ENCODE data around the gene DMWD.
"Not testable (repeated sequence)": the region's sequence is repeated elsewhere in the genome, so short reads cannot be mapped to it uniquely, and the experiment has no call there.

The DMWD gene

DNA sequence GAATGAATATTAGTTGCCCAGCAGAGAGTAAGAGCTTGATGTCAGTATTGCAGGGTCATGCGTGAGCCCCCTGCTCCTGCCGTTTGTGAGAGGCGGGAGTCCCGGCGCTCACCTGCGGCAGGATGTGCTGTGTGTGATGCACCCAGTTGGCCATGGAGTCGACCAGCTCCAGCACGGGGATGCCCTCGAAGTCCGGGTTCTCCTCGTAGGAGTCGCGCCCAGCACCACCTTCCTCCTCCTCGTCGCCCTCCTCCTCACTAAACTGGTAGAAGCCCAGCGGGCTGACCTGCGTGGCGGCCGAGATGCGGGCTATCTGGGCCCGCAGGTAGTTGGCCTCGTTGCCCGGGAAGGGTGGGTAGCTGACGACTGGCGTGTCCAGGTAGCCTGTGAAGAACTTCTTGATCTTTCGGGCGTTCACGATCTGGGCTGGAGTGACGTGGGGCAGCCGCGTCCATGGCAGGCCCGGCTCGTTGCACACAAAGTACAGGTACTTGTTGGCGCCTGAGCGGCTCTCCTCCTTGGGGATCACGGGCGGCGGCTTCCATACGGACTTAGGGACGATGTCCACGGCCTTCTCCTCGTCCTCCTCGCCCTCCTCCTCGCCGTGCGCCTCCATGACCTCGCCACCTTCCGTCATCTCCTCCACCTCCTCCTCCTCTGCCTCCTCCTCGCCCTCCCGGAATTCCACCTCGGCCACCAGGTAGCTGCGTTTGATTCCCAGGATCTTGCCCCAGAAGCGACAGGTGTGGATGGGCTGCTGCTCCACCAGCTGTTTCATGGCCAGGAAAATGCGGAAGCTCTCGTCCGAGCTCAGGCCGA lies 11.7 kb upstream of the DMWD start:
- Mint-ChIP-seq H3K27ac (no peak overlapping the region), H3K9me3 (ENCODE audit: low read depth) (no peaks in the 10 kb centered on the region), H3K4me3 (no peak overlapping the region), H3K36me3 (no peaks in the 10 kb centered on the region), H3K27me3 (peaks cover 5% of the 10 kb centered on the region), H3K4me1 (ENCODE audit: low read depth) (peaks cover 1% of the 10 kb centered on the region)

DNA sequence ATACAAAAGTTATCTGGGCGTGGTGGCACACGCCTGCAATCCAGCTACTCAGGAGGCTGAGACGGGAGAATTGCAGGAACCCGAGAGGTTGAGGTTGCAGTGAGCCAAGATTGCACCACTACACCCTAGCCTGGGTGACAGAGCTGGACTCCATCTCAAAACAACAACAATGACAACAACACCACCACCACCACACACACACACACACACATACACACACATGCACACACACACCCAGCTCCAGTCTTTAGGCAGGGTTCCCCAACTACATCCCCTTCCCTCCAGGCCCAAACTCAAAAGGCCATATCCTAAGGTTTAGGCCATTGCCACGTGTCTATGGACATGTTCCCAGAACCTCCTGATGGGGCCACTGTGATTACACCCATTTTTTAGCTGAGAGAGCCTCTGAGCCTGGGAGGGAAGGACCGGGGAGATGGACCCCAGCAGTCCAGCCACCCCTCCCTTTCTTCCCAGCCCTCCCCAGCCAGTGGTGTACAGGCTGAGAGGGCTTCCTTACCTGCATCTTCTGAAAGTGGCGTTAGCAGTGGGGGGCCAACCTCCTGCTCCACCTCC lies 9.0 kb upstream of the DMWD start:
- H3K27ac Mint-ChIP-seq = no peak overlapping the region
- no peaks in the 10 kb centered on the region for H3K36me3 Mint-ChIP-seq
- H3K4me1 Mint-ChIP-seq (ENCODE audit: low read depth) = peaks cover 4% of the 10 kb centered on the region
- no peaks in the 10 kb centered on the region for H3K9me3 Mint-ChIP-seq (ENCODE audit: low read depth)
- H3K4me3 Mint-ChIP-seq = no peak overlapping the region
- H3K27me3 Mint-ChIP-seq = peaks cover 14% of the 10 kb centered on the region

DNA sequence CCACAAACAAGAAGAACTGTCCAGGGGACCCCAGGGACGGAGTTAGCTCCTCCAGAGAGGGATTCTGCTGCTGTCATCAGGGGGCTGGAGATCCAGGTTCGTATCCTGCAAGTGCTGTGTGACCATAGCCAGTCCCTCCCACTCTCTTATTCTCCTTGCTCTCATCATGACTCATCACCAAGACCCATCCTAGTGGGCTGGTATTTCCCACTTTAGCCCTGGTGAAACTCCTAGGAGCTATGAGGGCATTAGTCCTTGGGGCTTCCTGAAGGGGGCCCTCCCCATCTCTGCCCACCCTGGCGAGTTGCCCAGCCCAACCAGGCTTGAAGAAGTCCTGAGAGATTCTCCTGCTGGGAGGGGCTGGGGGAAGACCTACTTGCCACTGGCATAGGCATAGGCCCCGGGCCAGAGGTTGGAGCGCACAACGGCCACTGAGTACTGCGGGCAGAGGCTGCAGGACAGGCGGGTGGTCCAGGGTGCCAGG lies 7.5 kb upstream of the DMWD start:
- Mint-ChIP-seq H3K9me3 (ENCODE audit: low read depth) (no peaks in the 10 kb centered on the region), H3K4me3 (no peak overlapping the region), H3K27ac (no peak overlapping the region)

DNA sequence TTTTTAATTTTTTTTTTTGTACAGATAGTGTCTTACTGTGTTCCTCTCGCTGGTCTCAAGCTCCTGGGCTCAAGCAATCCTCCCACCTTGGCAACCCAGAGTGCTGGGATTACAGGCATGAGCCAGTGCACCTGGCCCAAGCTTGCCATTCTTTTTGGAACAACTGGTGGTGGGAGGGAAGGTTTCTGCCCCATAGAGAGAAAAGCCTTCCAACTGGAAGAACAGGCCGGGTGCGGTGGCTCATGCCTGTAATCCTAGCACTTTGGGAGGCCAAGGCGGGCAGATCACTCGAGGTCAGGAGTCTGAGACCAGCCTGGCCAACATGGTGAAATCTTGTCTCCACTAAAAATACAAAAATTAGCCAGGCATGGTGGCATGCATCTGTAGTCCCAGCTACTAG lies 6.9 kb upstream of the DMWD start:
- H3K4me1 Mint-ChIP-seq (ENCODE audit: low read depth); H3K9me3 Mint-ChIP-seq (ENCODE audit: low read depth); H3K4me3 Mint-ChIP-seq; H3K36me3 Mint-ChIP-seq; H3K27ac Mint-ChIP-seq: not testable (repeated sequence)
- peaks cover 18% of the 10 kb centered on the region for H3K27me3 Mint-ChIP-seq

More for the DNA sequence above, 7.5 kb upstream of the DMWD start:
- peaks cover 14% of the 10 kb centered on the region for H3K27me3 Mint-ChIP-seq
- H3K4me1 Mint-ChIP-seq (ENCODE audit: low read depth) = peaks cover 4% of the 10 kb centered on the region
- no peaks in the 10 kb centered on the region for H3K36me3 Mint-ChIP-seq

DNA sequence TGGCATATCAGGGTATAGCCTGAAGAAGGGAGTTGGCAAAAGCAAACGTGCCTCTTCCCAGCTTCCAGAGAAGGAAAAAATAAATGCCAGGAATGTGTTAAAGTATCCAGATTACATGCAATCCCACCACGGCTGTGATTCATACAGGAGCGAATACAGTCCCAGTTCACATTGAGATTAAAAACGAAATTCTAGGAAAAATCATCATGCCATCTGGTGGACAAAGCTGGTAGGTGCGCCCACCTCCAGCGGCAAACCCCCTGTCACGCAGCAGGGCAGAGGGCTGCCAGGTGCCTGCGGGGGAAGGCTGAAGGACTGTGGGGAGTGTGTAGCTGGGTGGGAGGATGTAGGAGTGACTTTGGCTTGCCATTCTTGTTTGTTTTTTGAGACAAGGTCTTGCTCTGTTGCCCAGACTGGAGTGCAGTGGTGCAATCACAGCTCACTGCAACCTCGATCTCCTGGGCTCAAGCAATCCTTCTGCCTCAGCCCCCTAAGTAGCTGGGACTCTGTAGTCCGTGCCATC lies 6.4 kb upstream of the DMWD start:
- no peaks in the 10 kb centered on the region for H3K9me3 Mint-ChIP-seq (ENCODE audit: low read depth)
- H3K36me3 Mint-ChIP-seq = no peaks in the 10 kb centered on the region
- H3K27ac Mint-ChIP-seq = no peak overlapping the region
- no peak overlapping the region for H3K4me3 Mint-ChIP-seq
- peaks cover 19% of the 10 kb centered on the region for H3K27me3 Mint-ChIP-seq
- peaks cover 7% of the 10 kb centered on the region for H3K4me1 Mint-ChIP-seq (ENCODE audit: low read depth)

DNA sequence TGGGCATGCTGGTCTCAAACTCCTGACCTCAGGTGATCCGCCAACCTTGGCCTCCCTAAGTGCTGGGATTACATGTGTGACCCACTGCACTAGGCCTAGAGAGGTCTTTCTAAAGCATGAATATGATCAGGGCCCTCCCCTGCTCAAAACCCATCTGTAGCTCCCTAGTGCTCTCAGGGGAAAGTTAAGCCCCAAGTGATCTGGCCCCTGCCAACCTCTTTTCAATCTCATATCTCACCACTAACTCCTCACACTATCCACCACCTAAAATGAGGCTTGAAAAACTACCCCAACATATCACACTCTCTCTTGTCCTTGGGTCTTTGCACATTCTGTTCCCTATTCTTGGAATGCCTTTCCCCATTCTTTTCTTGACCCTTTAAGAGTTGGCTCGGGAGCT lies 2.0 kb upstream of the DMWD start:
- no peak overlapping the region for H3K4me3 Mint-ChIP-seq
- H3K9me3 Mint-ChIP-seq (ENCODE audit: low read depth) = no peaks in the 10 kb centered on the region
- H3K4me1 Mint-ChIP-seq (ENCODE audit: low read depth) = peaks cover 35% of the 10 kb centered on the region
- H3K27me3 Mint-ChIP-seq = peaks cover 18% of the 10 kb centered on the region
- no peak overlapping the region for H3K27ac Mint-ChIP-seq
- H3K36me3 Mint-ChIP-seq = peaks cover 3% of the 10 kb centered on the region

DNA sequence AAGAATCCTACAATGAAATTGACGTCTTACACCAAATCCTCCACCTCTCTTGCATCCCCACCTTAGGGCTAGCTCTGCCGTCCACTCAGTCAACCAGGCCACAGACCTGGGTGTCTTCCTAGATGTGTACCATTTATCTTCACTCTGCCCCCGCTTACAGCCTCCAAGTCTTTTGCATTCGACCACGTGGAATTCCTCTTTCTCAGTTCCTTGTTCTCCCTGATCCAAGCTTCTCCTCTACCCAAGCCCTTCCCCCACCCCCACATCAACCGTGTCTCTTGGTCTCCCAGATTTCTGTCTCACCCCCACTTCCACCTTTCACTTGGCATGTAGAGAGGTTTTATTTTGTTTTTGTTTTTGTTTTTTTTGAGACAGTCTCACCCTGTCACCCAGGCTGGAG lies 1.2 kb upstream of the DMWD start:
- Mint-ChIP-seq H3K36me3 (peaks cover 8% of the 10 kb centered on the region), H3K4me3 (no peak overlapping the region), H3K27me3 (peaks cover 17% of the 10 kb centered on the region), H3K4me1 (ENCODE audit: low read depth) (peaks cover 34% of the 10 kb centered on the region), H3K9me3 (ENCODE audit: low read depth) (no peaks in the 10 kb centered on the region), H3K27ac (no peak overlapping the region)

DNA sequence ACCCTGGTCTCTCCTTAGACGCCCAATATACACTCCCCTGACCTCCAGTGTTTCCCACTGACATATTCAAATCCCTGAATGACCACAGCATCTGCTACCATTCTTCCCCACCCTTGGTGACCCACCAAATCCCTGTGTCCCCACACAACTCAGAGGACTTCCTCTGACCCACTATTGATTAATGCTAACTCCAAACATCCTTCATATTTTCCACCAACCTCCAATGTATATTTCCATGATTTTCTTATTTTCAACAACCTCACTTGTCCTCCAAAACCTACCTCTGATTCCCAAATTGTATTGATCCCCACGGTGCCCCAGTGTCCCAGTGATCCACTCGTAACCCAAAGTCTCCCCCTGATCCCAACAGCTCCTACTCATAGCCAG lies 526 bp upstream of the DMWD start:
- Mint-ChIP-seq H3K27me3 (peaks cover 17% of the 10 kb centered on the region), H3K4me3 (peak overlapping the region; percentile 83), H3K9me3 (ENCODE audit: low read depth) (no peaks in the 10 kb centered on the region), H3K4me1 (ENCODE audit: low read depth) (peaks cover 33% of the 10 kb centered on the region), H3K27ac (peak overlapping the region; percentile 76), H3K36me3 (peaks cover 13% of the 10 kb centered on the region)

DNA sequence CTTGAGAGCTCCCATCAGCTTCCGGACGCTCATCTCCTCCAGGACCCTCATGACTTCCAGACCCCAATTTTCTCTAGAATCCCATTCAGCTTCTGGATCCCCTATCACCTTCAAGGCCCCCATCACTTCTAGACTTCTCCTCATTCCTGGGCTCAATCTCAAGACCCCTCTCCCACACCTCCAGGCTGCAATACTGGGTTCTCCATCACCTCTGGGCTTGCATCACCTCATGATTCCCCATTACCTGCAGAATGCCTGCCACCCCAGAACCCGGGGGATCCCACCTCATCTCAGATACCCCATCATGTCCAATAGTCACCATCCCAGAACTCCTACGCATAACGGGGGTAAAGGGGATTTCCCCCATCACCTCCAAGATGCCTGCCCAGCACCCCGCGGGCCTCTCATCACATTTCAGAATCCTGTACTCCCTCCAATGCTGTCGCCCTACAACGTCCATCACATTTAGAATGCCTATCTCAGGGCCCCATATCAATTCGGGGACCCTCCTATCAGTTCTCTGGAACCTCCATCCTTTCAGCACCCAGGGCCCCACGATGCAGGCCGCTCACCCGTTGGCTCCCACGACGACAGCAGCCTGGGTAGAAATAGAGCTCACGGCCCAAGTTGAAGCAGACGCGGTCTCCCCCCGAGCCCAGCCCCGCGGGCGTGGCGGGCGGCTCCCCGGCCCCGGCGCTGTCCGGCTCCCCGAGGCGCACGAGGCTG lies 738 bp downstream of the DMWD start:
- Mint-ChIP-seq H3K27ac (peak overlapping the region; percentile 79), H3K4me3 (peak overlapping the region; percentile 96), H3K36me3 (peaks cover 18% of the 10 kb centered on the region), H3K27me3 (peaks cover 16% of the 10 kb centered on the region), H3K9me3 (ENCODE audit: low read depth) (no peaks in the 10 kb centered on the region), H3K4me1 (ENCODE audit: low read depth) (peaks cover 33% of the 10 kb centered on the region)

DNA sequence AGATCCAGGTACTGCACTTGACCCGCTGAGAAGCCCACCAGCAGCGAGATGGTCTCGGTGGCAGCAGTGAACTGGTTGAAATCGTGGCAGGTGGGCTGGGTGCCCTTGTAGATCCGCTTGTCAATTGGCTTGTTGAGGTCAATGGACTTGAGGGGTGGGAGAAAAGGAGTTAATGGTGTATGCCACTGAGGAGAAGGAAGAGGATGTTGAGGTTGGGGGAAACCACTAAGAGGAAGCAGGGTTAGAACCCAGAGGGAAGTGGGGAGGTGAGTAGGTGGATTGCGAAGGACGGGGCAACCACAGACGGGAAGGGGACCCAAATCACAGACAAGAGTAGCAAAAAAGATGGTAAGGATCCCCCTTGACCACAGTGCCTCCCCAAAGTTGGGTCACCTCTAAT lies 1.7 kb downstream of the DMWD start:
- peak overlapping the region; percentile 96 for H3K4me3 Mint-ChIP-seq
- peaks cover 33% of the 10 kb centered on the region for H3K4me1 Mint-ChIP-seq (ENCODE audit: low read depth)
- peaks cover 14% of the 10 kb centered on the region for H3K27me3 Mint-ChIP-seq
- H3K27ac Mint-ChIP-seq = no peak overlapping the region
- no peaks in the 10 kb centered on the region for H3K9me3 Mint-ChIP-seq (ENCODE audit: low read depth)
- H3K36me3 Mint-ChIP-seq = peaks cover 21% of the 10 kb centered on the region

DNA sequence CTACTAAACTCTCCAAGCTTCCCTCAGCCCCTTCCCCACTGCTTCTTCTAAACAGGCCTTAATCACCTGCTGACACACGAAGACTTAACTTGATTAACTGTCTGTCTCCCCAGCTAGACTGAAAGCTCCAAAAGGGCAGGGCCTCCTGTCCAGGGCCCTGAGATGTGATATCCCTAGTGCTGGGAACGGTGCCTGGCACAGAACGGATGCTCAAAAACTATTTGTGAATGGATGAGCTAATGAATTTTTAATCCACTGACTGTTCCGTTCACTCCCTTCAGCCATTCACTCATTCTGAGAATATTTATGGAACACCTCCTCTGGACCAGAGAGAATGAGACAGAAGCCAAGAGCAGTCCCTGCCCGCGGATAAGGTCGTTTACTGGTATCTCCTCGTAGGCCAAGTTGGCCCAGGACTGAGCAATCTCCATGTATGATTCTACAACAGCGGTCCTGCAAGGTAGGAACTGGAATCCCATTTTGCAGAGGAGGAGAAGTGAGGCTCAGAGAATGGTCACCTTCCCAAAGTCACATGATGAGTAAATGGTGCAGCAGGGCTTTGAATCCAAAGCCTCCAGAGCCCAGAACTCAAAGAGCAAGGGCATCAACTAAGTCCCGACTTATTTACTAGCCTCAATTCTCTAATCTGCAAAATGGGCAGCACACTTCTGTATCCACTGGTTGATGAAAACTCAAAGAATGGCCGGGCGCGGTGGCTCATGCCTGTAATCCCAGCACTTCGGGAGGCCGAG lies 3.4 kb downstream of the DMWD start:
- Mint-ChIP-seq H3K27me3 (peaks cover 12% of the 10 kb centered on the region), H3K4me1 (ENCODE audit: low read depth) (peaks cover 30% of the 10 kb centered on the region), H3K9me3 (ENCODE audit: low read depth) (no peaks in the 10 kb centered on the region), H3K27ac (no peak overlapping the region), H3K4me3 (no peak overlapping the region), H3K36me3 (peaks cover 21% of the 10 kb centered on the region)

DNA sequence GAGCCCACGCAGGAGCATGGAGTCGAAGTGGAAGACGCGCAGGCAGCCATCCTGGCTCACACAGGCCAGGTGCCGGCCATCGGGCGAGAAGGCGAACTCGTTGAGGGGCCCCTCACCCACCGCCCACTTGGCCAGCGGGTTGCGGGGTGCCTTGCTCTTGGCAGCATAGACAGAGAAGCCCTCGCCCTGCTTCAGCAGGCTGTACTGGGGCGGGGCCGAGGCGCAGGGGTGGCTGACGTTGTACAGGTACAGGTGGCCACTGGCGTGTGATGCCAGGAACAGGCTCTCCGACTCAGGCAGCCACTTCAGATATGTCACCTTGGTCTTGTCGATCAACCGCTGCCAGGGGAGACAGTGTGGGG lies 6.1 kb downstream of the DMWD start:
- Mint-ChIP-seq H3K36me3 (peaks cover 21% of the 10 kb centered on the region), H3K27ac (no peak overlapping the region), H3K4me3 (no peak overlapping the region), H3K9me3 (ENCODE audit: low read depth) (no peaks in the 10 kb centered on the region), H3K4me1 (ENCODE audit: low read depth) (peaks cover 11% of the 10 kb centered on the region), H3K27me3 (peaks cover 9% of the 10 kb centered on the region)

DNA sequence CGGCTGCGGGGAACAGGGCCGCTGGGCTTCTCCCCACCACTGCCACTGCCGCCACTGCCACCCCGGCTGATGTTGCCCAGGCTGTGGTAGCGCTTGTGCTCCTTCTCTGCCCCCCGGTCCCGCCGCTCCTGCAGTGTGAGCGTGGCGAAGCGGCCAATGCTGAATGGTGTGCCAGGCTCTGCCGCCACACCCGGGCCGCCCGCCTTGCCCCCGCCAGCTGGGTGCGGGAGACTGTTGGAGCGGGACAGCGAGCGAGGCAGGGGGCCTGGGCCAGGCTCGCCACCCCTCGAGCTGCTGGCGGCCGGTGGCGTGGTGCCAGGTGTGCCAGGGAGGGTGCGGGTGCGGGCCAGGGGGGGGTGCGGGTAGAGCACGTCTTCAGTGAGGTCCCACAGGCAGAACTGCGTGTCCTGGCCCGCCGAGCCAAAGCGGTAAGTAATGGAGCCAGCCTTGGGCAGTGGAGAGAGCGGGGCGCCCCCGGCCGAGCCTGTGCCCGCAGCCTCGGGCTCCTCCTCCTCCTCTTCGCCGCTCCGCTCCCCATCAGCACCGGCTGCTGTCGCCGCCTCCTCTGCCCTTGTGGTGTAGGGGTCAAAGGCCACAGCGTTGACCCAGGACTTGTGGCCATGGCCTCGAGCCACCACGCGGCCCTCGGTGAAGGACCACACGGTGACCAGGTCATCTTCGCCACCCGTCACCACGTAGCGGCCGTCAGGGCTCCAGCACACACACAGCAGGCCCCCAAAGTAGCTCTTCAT lies 6.7 kb downstream of the DMWD start:
- Mint-ChIP-seq H3K4me1 (ENCODE audit: low read depth) (peaks cover 5% of the 10 kb centered on the region), H3K36me3 (peaks cover 20% of the 10 kb centered on the region), H3K9me3 (ENCODE audit: low read depth) (no peaks in the 10 kb centered on the region), H3K27ac (no peak overlapping the region), H3K4me3 (no peak overlapping the region), H3K27me3 (peaks cover 10% of the 10 kb centered on the region)

DNA sequence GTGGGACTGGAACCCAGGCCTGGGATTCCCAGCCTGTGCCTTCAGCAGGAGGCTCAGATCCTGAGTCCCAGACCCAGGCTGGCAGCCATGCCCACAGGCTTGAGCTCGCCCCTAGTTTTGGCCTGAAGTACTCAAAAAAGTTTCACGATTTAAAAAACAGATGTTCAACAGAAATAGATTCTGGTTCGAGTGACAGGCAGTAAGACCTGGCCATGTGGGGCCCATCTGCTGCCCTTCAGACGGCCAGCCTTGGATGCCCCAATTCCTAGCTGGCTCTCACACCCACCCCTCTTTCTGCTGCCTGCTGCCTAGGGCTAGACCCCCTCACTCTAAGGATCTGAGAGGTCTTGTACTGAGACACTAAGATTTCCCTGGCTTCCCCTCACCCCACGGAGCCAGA lies 7.5 kb downstream of the DMWD start:
- Mint-ChIP-seq H3K4me3 (no peak overlapping the region), H3K9me3 (ENCODE audit: low read depth) (no peaks in the 10 kb centered on the region), H3K27me3 (peaks cover 12% of the 10 kb centered on the region), H3K4me1 (ENCODE audit: low read depth) (peaks cover 1% of the 10 kb centered on the region), H3K27ac (no peak overlapping the region), H3K36me3 (peaks cover 18% of the 10 kb centered on the region)
